Muscle of leg (tissue), 11 donors: ENCODE results near the gene APPL2. TPM values are rescaled to one million over a fixed set of nuclear protein-coding genes. Genes with fewer than 3 reads are reported as not detected.
"Not testable (repeated sequence)": the region's sequence is repeated elsewhere in the genome, so short reads cannot be mapped to it uniquely, and the experiment has no call there.

Experiments used
- DNase-seq: peaks from one replicate; pipeline ENCODE4 v3.0.0; 2013
- H3K27ac ChIP-seq: one replicate; pipeline ENCODE4 v1.5.1; 2013; ENCODE audit warnings: mild to moderate bottlenecking, low read length, control low read depth
- H3K27me3 ChIP-seq: one replicate; pipeline ENCODE4 v1.6.1; 2013; ENCODE audit warnings: low read length; ENCODE audit not compliant: control insufficient read depth, insufficient read depth
- H3K36me3 ChIP-seq: one replicate; pipeline ENCODE4 v1.6.1; 2013; ENCODE audit warnings: low read length; ENCODE audit not compliant: control insufficient read depth, insufficient read depth
- H3K4me1 ChIP-seq: one replicate; pipeline ENCODE4 v1.6.1; 2013; ENCODE audit warnings: low read length; ENCODE audit not compliant: control insufficient read depth, insufficient read depth
- H3K4me3 ChIP-seq: one replicate; pipeline ENCODE4 v1.5.1; 2013; ENCODE audit warnings: low read length, control low read depth
- H3K9me3 ChIP-seq: replicated peaks from 2 replicates; pipeline ENCODE4 v1.6.1; 2013; ENCODE audit warnings: low read depth, low read length; ENCODE audit not compliant: control insufficient read depth
- WGBS: methylation state at CpG from one replicate; pipeline ENCODE4 v1.1.5; 2013; ENCODE audit warnings: missing lambda C conversion rate; ENCODE audit not compliant: insufficient coverage; 5-methylcytosine and 5-hydroxymethylcytosine counted together
- polyA plus RNA-seq, 8 donors: library from polyadenylated mRNA; unstranded; fragments of 120-200 nt; gene quantifications; one replicate each; pipeline versions ENCODE4 v1.2.1 to v1.2.3, GENCODE V29; 2013; ENCODE audit warnings: inconsistent platforms in 1 of 8, low replicate concordance in 1 of 8; ENCODE audit not compliant: insufficient read length in 8 of 8, insufficient read depth in 1 of 8
- total RNA-seq: library from RNA; stranded (reverse); fragments of 120-200 nt; gene quantifications from one replicate; pipeline ENCODE4 v1.2.4, GENCODE V29; 2013

The APPL2 gene
- total and polyA plus RNA-seq, 9 donors = 23.1 to 35.1 (median 27.3) TPM

GRCh38 chr12:105204127-105204526 lies 31.8 kb downstream of the APPL2 start:
- WGBS = 100% methylated on average over 1 of the region's 8 CpGs
- Histone ChIP-seq H3K4me3 (no peak overlapping the region), H3K27me3 (no peaks in the 10 kb centered on the region), H3K36me3 (peaks cover 65% of the 10 kb centered on the region), H3K9me3 (no peaks in the 10 kb centered on the region), H3K27ac (no peak overlapping the region), H3K4me1 (no peaks in the 10 kb centered on the region)
- no peak for DNase-seq

DNA sequence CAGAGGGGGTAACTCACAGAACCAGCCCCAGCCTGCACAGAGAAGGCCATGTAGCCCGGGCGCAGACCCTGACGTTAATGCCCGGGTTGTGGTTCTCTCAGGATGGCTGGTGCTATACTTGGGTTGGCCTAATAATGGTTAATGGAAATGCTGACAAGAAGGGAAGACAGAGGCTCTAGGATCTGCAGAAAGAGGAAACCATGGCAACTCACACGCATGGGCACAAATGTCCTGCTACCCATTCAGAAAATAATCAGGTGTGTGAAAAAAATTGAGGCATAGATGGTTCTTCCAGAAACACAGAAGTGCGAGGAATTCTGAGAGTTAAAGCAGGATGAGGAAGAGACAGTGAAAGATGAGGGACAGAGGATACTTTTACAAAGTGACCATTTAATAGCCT lies 33.8 kb downstream of the APPL2 start:
- no peak overlapping the region for H3K4me3 ChIP-seq
- H3K36me3 ChIP-seq = peaks cover 77% of the 10 kb centered on the region
- no peaks in the 10 kb centered on the region for H3K4me1 ChIP-seq
- H3K27ac ChIP-seq = no peak overlapping the region
- no peaks in the 10 kb centered on the region for H3K27me3 ChIP-seq
- 90% methylated on average over 5 of the region's 6 CpGs for WGBS
- DNase-seq = no peak
- no peaks in the 10 kb centered on the region for H3K9me3 ChIP-seq

- Histone ChIP-seq H3K36me3 (peaks cover 77% of the 10 kb centered on the region), H3K4me3 (no peak overlapping the region), H3K27ac (no peak overlapping the region), H3K4me1 (no peaks in the 10 kb centered on the region), H3K27me3 (no peaks in the 10 kb centered on the region), H3K9me3 (no peaks in the 10 kb centered on the region)
- WGBS = 89% methylated on average over 4 of the region's 7 CpGs
- DNase-seq = no peak
Observed at GRCh38 chr12:105201299-105201698, 34.7 kb downstream of the APPL2 start.

DNA sequence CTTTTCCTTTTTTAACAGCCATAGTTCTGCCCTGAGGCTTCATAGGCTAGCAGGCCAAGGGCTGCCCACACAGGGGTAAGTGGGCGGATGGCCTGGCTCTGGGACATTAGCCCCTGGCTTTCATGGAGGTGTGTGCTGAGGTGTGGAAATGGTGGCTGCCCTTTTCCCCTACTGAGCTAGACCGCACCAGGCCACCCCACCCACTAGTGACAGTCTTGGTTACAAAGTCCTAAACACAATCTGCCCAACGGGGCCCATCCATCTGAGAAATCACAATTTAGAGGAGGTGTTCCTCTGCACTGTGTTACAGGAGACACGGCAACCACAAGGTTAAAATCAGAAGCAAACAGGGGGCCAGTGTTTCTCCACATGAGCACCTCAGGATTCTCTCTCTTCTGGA lies 35.6 kb downstream of the APPL2 start:
- 100% methylated on average over 2 of the region's 4 CpGs for WGBS
- Histone ChIP-seq H3K36me3 (peaks cover 81% of the 10 kb centered on the region), H3K4me1 (no peaks in the 10 kb centered on the region)

GRCh38 chr12:105198961-105199360 lies 37.0 kb downstream of the APPL2 start:
- no peak overlapping the region for H3K4me3 ChIP-seq
- H3K27ac ChIP-seq = no peak overlapping the region
- H3K9me3 ChIP-seq = no peaks in the 10 kb centered on the region
- 67% methylated on average over 3 of the region's 6 CpGs for WGBS
- no peaks in the 10 kb centered on the region for H3K4me1 ChIP-seq
- peaks cover 73% of the 10 kb centered on the region for H3K36me3 ChIP-seq
- DNase-seq = no peak
- H3K27me3 ChIP-seq = no peaks in the 10 kb centered on the region

More for the DNA sequence above, 35.6 kb downstream of the APPL2 start:
- Histone ChIP-seq H3K9me3 (no peaks in the 10 kb centered on the region), H3K27ac (no peak overlapping the region), H3K27me3 (no peaks in the 10 kb centered on the region), H3K4me3 (no peak overlapping the region)
- DNase-seq = no peak

DNA sequence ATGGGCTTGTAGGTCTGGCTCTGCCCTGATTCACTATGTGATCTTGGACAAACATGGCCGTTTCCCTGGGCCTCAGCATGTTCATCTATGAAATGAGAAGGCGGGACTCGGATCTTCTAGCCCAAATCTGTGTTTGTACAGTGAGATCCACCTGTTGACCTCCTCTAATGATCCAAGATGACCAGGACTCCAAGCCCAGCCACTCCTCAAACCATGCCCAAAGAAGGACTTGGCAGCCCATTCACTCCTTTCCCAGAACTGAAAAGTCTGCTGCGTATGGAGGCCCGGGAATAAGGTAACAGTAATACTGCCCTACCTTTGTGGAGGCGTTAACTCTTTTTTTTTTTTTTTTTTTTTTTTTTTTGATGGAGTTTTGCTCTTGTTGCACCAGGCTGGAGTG lies 39.9 kb downstream of the APPL2 start:
- H3K4me1 ChIP-seq = no peaks in the 10 kb centered on the region
- no peak overlapping the region for H3K4me3 ChIP-seq
- H3K9me3 ChIP-seq = no peaks in the 10 kb centered on the region
- WGBS = 88% methylated on average over 1 of the region's 6 CpGs
- no peaks in the 10 kb centered on the region for H3K27me3 ChIP-seq
- H3K36me3 ChIP-seq = peaks cover 80% of the 10 kb centered on the region
- H3K27ac ChIP-seq = no peak overlapping the region
- no peak for DNase-seq

GRCh38 chr12:105194947-105195346 lies 41.0 kb downstream of the APPL2 start:
- no peak overlapping the region for H3K4me3 ChIP-seq
- H3K4me1 ChIP-seq = no peaks in the 10 kb centered on the region
- 86% methylated on average over 4 of the region's 6 CpGs for WGBS
- no peak overlapping the region for H3K27ac ChIP-seq
- no peaks in the 10 kb centered on the region for H3K27me3 ChIP-seq
- no peak for DNase-seq
- no peaks in the 10 kb centered on the region for H3K9me3 ChIP-seq
- H3K36me3 ChIP-seq = peaks cover 81% of the 10 kb centered on the region

GRCh38 chr12:105192624-105193225 lies 43.2 kb downstream of the APPL2 start:
- no CpG with 5 or more reads among the region's 1 CpG for WGBS
- H3K4me3 ChIP-seq = no peak overlapping the region

GRCh38 chr12:105190530-105190929 lies 45.4 kb downstream of the APPL2 start:
- WGBS = 75% methylated on average over 5 of the region's 6 CpGs
- no peak for DNase-seq
- Histone ChIP-seq H3K27ac (no peak overlapping the region), H3K27me3 (no peaks in the 10 kb centered on the region), H3K36me3 (peaks cover 60% of the 10 kb centered on the region), H3K4me1 (no peaks in the 10 kb centered on the region), H3K9me3 (no peaks in the 10 kb centered on the region), H3K4me3 (no peak overlapping the region)

More at GRCh38 chr12:105192624-105193225, 43.2 kb downstream of the APPL2 start:
- DNase-seq = no peak
- no peaks in the 10 kb centered on the region for H3K27me3 ChIP-seq
- no peaks in the 10 kb centered on the region for H3K4me1 ChIP-seq
- no peaks in the 10 kb centered on the region for H3K9me3 ChIP-seq
- no peak overlapping the region for H3K27ac ChIP-seq
- peaks cover 75% of the 10 kb centered on the region for H3K36me3 ChIP-seq

GRCh38 chr12:105189293-105189692 lies 46.7 kb downstream of the APPL2 start:
- H3K27me3 ChIP-seq = no peaks in the 10 kb centered on the region
- no peak overlapping the region for H3K27ac ChIP-seq
- H3K4me3 ChIP-seq = no peak overlapping the region
- WGBS = no CpG with 5 or more reads among the region's 6 CpGs
- H3K4me1 ChIP-seq = no peaks in the 10 kb centered on the region
- H3K9me3 ChIP-seq = no peaks in the 10 kb centered on the region
- peaks cover 65% of the 10 kb centered on the region for H3K36me3 ChIP-seq
- no peak for DNase-seq

GRCh38 chr12:105183976-105184375 lies 52.0 kb downstream of the APPL2 start:
- H3K36me3 ChIP-seq = peaks cover 30% of the 10 kb centered on the region
- no CpG with 5 or more reads among the region's 5 CpGs for WGBS
- DNase-seq = not testable (repeated sequence)

More at GRCh38 chr12:105183976-105184375, 52.0 kb downstream of the APPL2 start:
- not testable (repeated sequence) for H3K4me3 ChIP-seq, H3K4me1 ChIP-seq, H3K27me3 ChIP-seq, H3K9me3 ChIP-seq, H3K27ac ChIP-seq
